Thyroid gland (tissue), 4 donors: Measurements from ENCODE around the gene FBN2. TPM values are rescaled to one million over a fixed set of nuclear protein-coding genes. Genes with fewer than 3 reads are reported as not detected.
"Not testable (repeated sequence)": the region's sequence is repeated elsewhere in the genome, so short reads cannot be mapped to it uniquely, and the experiment has no call there.

Experiments
- DNase-seq, 2 donors: peaks; one replicate each; pipeline ENCODE4 v3.0.0-alpha.2; 2019
- H3K27ac ChIP-seq, 3 donors: fragments of 200-600 bp; sonication (generic); 1 replicate in 2 of 3; 2 replicates in 1 of 3; pipeline ENCODE4 v1.5.1; 2016 to 2019; ENCODE audit warnings: mild to moderate bottlenecking in 1 of 3, moderate library complexity in 1 of 3
- H3K27me3 ChIP-seq: fragments of 200-600 bp; sonication (generic); one replicate; pipeline ENCODE4 v1.5.1; 2019
- H3K36me3 ChIP-seq, 2 donors: fragments of 200-600 bp; sonication (generic); one replicate each; pipeline ENCODE4 v1.5.1; 2016 to 2019
- H3K4me1 ChIP-seq, 2 donors: fragments of 200-600 bp; sonication (generic); one replicate each; pipeline ENCODE4 v1.5.1; 2017 to 2019
- H3K4me3 ChIP-seq, 3 donors: fragments of 200-600 bp; sonication (generic); replicated peaks in 1 of 3; 1 replicate in 2 of 3; 2 replicates in 1 of 3; pipeline ENCODE4 v1.5.1; 2016; ENCODE audit warnings: mild to moderate bottlenecking in 1 of 3
- H3K9me3 ChIP-seq: fragments of 200-600 bp; sonication (generic); one replicate; pipeline ENCODE4 v1.5.1; 2017
- CTCF ChIP-seq, 6 experiments: fragments of 200-600 bp in 3 of 6; fragments of 450-650 bp in 3 of 6; sonication (generic) in 3 of 6; IDR thresholded peaks; one replicate each; pipeline ENCODE4 v1.5.1; 2016 to 2019; ENCODE audit warnings: antibody characterized with exemption in 6 of 6, mild to moderate bottlenecking in 2 of 6, inconsistent platforms in 1 of 6, moderate library complexity in 1 of 6
- POLR2A ChIP-seq, 2 donors: fragments of 450-650 bp; IDR thresholded peaks; one replicate each; pipeline ENCODE4 v1.6.1; 2017; ENCODE audit warnings: antibody characterized with exemption in 2 of 2, mild to moderate bottlenecking in 2 of 2, moderate library complexity in 1 of 2
- WGBS, 2 donors: methylation state at CpG; one replicate each; pipeline ENCODE4 v1.1.5; 2017; 5-methylcytosine and 5-hydroxymethylcytosine counted together
- intact Hi-C: fragments of 100-400 bp; cut with DNase I; formaldehyde crosslinking; loops from one replicate; pipeline ENCODE4 v1.15.1; 2023
- total RNA-seq, 4 donors: library from RNA; depleted of rRNA; stranded (reverse); fragments of >200 nt; gene quantifications; one replicate each; pipeline ENCODE4 v1.2.3, GENCODE V29; 2016

FBN2 gene
- total RNA-seq, 4 donors from 2014 or later: 1.0 to 3.9 (median 2.5) TPM

GRCh38 chr5:128406803-128407202 lies 131.2 kb downstream of the FBN2 start:
- Histone ChIP-seq H3K4me3 (no peak overlapping the region), H3K27me3 (no peaks in the 10 kb centered on the region), H3K36me3 (no peaks in the 10 kb centered on the region), H3K4me1 (no peaks in the 10 kb centered on the region), H3K27ac (no peak overlapping the region), H3K9me3 (no peaks in the 10 kb centered on the region)
- WGBS, 2 donors: 74 to 83% methylated on average over 3 of the region's 3 CpGs
- DNase-seq: no peak
- TF ChIP-seq CTCF (IDR thresholded peaks at IDR 0.05): no peak
- TF ChIP-seq POLR2A (IDR thresholded peaks at IDR 0.05): no peak
- intact Hi-C loops: no loop called here

- Histone ChIP-seq H3K4me3 (no peak overlapping the region), H3K27me3 (no peaks in the 10 kb centered on the region), H3K36me3 (no peaks in the 10 kb centered on the region), H3K27ac (no peak overlapping the region), H3K9me3 (no peaks in the 10 kb centered on the region), H3K4me1 (no peaks in the 10 kb centered on the region)
- no peak for TF ChIP-seq CTCF (IDR thresholded peaks at IDR 0.05)
- TF ChIP-seq POLR2A (IDR thresholded peaks at IDR 0.05): no peak
- intact Hi-C loops: no loop called here
- no peak for DNase-seq
- WGBS, 2 donors: 81 to 82% methylated on average over 2 of the region's 2 CpGs
Observed at GRCh38 chr5:128405159-128405558, 132.9 kb downstream of the FBN2 start.

- H3K27ac ChIP-seq: no peak overlapping the region
- H3K27me3 ChIP-seq: no peaks in the 10 kb centered on the region
- DNase-seq: no peak
- no peaks in the 10 kb centered on the region for H3K36me3 ChIP-seq
- TF ChIP-seq POLR2A (IDR thresholded peaks at IDR 0.05): no peak
- no peak for TF ChIP-seq CTCF (IDR thresholded peaks at IDR 0.05)
- no peak overlapping the region for H3K4me3 ChIP-seq
- intact Hi-C loops: no loop called here
- no peaks in the 10 kb centered on the region for H3K9me3 ChIP-seq
- no peaks in the 10 kb centered on the region for H3K4me1 ChIP-seq
- 68 to 70% methylated on average over 4 of the region's 4 CpGs for WGBS, 2 donors
Observed at GRCh38 chr5:128403333-128403732, 134.7 kb downstream of the FBN2 start.

- intact Hi-C loops: no loop called here
- H3K27ac ChIP-seq: no peak overlapping the region
- WGBS, 2 donors: 49 to 60% methylated on average over 2 of the region's 2 CpGs
- TF ChIP-seq POLR2A (IDR thresholded peaks at IDR 0.05) (no peak), CTCF (IDR thresholded peaks at IDR 0.05) (no peak)
- H3K9me3 ChIP-seq: no peaks in the 10 kb centered on the region
- no peaks in the 10 kb centered on the region for H3K36me3 ChIP-seq
- H3K4me3 ChIP-seq: no peak overlapping the region
- no peaks in the 10 kb centered on the region for H3K4me1 ChIP-seq
- no peaks in the 10 kb centered on the region for H3K27me3 ChIP-seq
- DNase-seq: no peak
Observed at GRCh38 chr5:128402506-128402905, 135.5 kb downstream of the FBN2 start.

- DNase-seq: not testable (repeated sequence)
- 93 to 95% methylated on average over 2 of the region's 2 CpGs for WGBS, 2 donors
Observed at GRCh38 chr5:128400766-128401165, 137.3 kb downstream of the FBN2 start.

GRCh38 chr5:128399111-128399510 lies 138.9 kb downstream of the FBN2 start:
- TF ChIP-seq POLR2A (IDR thresholded peaks at IDR 0.05) (no peak), CTCF (IDR thresholded peaks at IDR 0.05) (no peak)
- Histone ChIP-seq H3K4me1 (no peaks in the 10 kb centered on the region), H3K9me3 (no peaks in the 10 kb centered on the region), H3K27me3 (no peaks in the 10 kb centered on the region), H3K27ac (no peak overlapping the region), H3K4me3 (no peak overlapping the region), H3K36me3 (no peaks in the 10 kb centered on the region)
- WGBS, 2 donors: 74 to 84% methylated on average over 1 of the region's 1 CpG
- DNase-seq: no peak
- intact Hi-C loops: no loop called here

More at GRCh38 chr5:128400766-128401165, 137.3 kb downstream of the FBN2 start:
- H3K27me3 ChIP-seq, H3K9me3 ChIP-seq, H3K27ac ChIP-seq, intact Hi-C loops, H3K36me3 ChIP-seq, H3K4me1 ChIP-seq, H3K4me3 ChIP-seq: not testable (repeated sequence)
